H1 (cell line): ENCODE results near the gene OTOGL.

Experiments used
- ATF2 ChIP-seq: IDR thresholded peaks from 2 replicates; pipeline ENCODE4 v1.6.1; 2012; ENCODE audit warnings: low read length, inconsistent platforms
- CTCF ChIP-seq, 3 experiments: IDR thresholded peaks; 1 replicate in 2 of 3; 2 replicates in 1 of 3; pipeline versions ENCODE4 v1.5.1 to v1.6.1; 2011; ENCODE audit warnings: low read length in 3 of 3, mild to moderate bottlenecking in 3 of 3, inconsistent platforms in 2 of 3, low read depth in 1 of 3, moderate library complexity in 1 of 3; ENCODE audit not compliant: insufficient read depth in 1 of 3; ENCODE audit errors: control extremely low read depth in 1 of 3
- HDAC2 ChIP-seq, 2 experiments: fragments of 300-600 bp in 1 of 2; sonication (generic) in 1 of 2; IDR thresholded peaks; 2 replicates each; pipeline ENCODE4 v1.6.1; 2011 to 2012; ENCODE audit warnings: low read depth in 2 of 2, low read length in 2 of 2, mild to moderate bottlenecking in 2 of 2, moderate library complexity in 2 of 2, borderline replicate concordance in 1 of 2, inconsistent platforms in 1 of 2
- POLR2A ChIP-seq, 2 experiments: IDR thresholded peaks; 1 replicate in 1 of 2; 2 replicates in 1 of 2; pipeline ENCODE4 v1.6.1; 2011; ENCODE audit warnings: low read depth in 2 of 2, low read length in 2 of 2, mild to moderate bottlenecking in 2 of 2; ENCODE audit errors: control extremely low read depth in 1 of 2
- POLR2AphosphoS5 ChIP-seq: IDR thresholded peaks from 2 replicates; pipeline ENCODE4 v1.6.1; 2011; ENCODE audit warnings: low read depth, low read length
- SIN3A ChIP-seq, 2 experiments: IDR thresholded peaks in 1 of 2; conservative IDR thresholded peaks in 1 of 2; 2 replicates each; pipeline ENCODE4 v1.6.1; 2011 to 2012; ENCODE audit warnings: low read length in 2 of 2, improper control_type of control experiment in 1 of 2, low read depth in 1 of 2, mild to moderate bottlenecking in 1 of 2
- SP1 ChIP-seq: IDR thresholded peaks from 2 replicates; pipeline ENCODE4 v1.6.1; 2011; ENCODE audit warnings: low read depth, low read length
- SRF ChIP-seq: IDR thresholded peaks from 2 replicates; pipeline ENCODE4 v1.6.1; 2011; ENCODE audit warnings: mild to moderate bottlenecking, low read depth, low read length, moderate library complexity
- TEAD4 ChIP-seq: IDR thresholded peaks from 2 replicates; pipeline ENCODE4 v1.6.1; 2012; ENCODE audit warnings: low read depth, low read length, inconsistent platforms, mixed read lengths

GRCh38 chr12:80151131-80151530, 51.8 kb downstream of the OTOGL start:
- TF ChIP-seq SIN3A (conservative IDR thresholded peaks at IDR 0.05 in 1 of 2, IDR thresholded peaks at IDR 0.05 in 1 of 2; ENCODE audit: low read depth in 1 of 2, low read length in 2 of 2) (no peak), TEAD4 (no peak), SP1 (no peak), POLR2A (IDR thresholded peaks at IDR 0.05; ENCODE audit: control extremely low read depth in 1 of 2, low read depth in 2 of 2, low read length in 2 of 2) (no peak), ATF2 (no peak), CTCF (IDR thresholded peaks at IDR 0.05; ENCODE audit: control extremely low read depth in 1 of 3, insufficient read depth in 1 of 3, low read depth in 1 of 3, low read length in 3 of 3) (no peak), HDAC2 (IDR thresholded peaks at IDR 0.05; ENCODE audit: borderline replicate concordance in 1 of 2, low read depth in 2 of 2, low read length in 2 of 2) (no peak), SRF (no peak), POLR2AphosphoS5 (no peak)
